GM12865 (cell line): ENCODE measurements around the gene KCNG2.

ENCODE experiments used
- DNase-seq: peaks from one replicate; pipeline ENCODE4 v3.0.0; 2010; ENCODE audit warnings: low read depth
- H3K4me3 ChIP-seq: 2 replicates; pipeline ENCODE4 v1.5.1; 2011; ENCODE audit warnings: mild to moderate bottlenecking, low read depth, low read length, control low read depth
- TF ChIP-seq, protein P1 (sequence below): IDR thresholded peaks from 2 replicates; pipeline ENCODE4 v1.5.1; 2011; ENCODE audit warnings: low read length, control low read depth, low read depth, inconsistent platforms; ENCODE audit not compliant: insufficient read depth; ENCODE audit errors: missing control alignments

The KCNG2 gene

GRCh38 chr18:79796531-79797405 lies 970 bp upstream of the KCNG2 start:
- no peak overlapping the region for H3K4me3 ChIP-seq

GRCh38 chr18:79798346-79798998 lies 734 bp downstream of the KCNG2 start:
- no peak overlapping the region for H3K4me3 ChIP-seq
- no peak for DNase-seq
- TF ChIP-seq, protein P1, sequence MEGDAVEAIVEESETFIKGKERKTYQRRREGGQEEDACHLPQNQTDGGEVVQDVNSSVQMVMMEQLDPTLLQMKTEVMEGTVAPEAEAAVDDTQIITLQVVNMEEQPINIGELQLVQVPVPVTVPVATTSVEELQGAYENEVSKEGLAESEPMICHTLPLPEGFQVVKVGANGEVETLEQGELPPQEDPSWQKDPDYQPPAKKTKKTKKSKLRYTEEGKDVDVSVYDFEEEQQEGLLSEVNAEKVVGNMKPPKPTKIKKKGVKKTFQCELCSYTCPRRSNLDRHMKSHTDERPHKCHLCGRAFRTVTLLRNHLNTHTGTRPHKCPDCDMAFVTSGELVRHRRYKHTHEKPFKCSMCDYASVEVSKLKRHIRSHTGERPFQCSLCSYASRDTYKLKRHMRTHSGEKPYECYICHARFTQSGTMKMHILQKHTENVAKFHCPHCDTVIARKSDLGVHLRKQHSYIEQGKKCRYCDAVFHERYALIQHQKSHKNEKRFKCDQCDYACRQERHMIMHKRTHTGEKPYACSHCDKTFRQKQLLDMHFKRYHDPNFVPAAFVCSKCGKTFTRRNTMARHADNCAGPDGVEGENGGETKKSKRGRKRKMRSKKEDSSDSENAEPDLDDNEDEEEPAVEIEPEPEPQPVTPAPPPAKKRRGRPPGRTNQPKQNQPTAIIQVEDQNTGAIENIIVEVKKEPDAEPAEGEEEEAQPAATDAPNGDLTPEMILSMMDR = no peak

More at GRCh38 chr18:79796531-79797405, 970 bp upstream of the KCNG2 start:
- no peak for DNase-seq
- TF ChIP-seq, protein P1 = no peak

DNA sequence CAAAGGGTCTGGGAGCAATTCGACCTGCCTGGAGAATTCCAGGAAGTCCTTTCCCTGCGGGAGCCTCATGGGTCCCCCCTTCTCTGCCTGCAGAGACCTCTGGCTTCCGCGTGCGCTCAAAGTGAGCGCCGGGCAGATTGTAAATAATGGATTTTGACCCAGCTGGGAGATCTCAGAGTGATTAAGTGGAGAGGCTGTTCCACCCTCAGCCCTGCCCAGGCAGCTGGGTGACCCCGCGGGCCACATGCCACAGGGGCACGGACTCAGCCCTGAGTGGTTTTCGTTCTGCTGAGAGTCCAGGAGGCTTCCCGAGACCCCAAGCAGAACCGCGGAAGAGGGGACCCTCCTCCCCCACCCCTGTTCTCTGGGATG lies 1.2 kb downstream of the KCNG2 start:
- TF ChIP-seq, protein P1 = no peak
- no peak for DNase-seq
- no peak overlapping the region for H3K4me3 ChIP-seq

DNA sequence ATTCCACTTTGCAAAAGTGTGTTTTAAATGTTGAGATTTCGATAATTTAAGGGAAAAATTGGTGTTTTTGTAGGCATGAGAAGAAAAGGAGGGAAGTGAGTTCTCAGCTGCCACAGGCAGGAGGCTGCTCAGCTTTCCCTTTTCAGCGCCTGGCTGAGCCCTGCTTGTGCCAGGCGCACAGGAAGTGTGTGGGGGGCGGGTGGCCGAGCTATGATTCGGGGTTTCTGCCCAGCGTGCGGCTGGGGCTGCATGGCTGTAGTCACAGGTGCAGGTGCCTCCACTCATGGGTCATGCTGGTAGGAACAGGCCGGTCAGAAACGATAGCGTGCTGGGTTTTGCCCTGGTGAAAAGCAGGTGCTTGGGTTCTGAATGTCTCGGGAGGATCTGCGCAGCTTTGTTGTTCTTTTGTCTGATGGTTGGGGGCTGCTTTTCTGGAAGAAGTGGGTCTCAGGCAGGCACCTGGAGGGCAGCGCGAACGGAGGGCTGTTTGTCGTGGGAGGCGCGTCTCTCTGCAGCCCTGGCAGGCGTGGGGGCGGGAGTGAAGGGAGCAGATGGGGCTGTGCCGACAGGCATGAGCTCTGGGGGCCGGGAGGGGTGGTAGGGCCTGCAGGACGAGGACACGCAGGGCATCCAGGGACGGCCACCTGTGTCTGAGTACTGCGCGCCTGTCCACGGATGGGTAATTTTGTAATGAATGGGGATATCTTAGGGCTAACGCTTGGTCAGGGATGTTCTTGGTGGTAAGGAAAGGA lies 2.1 kb downstream of the KCNG2 start:
- TF ChIP-seq, protein P1 = no peak
- DNase-seq = no peak
- H3K4me3 ChIP-seq = no peak overlapping the region

DNA sequence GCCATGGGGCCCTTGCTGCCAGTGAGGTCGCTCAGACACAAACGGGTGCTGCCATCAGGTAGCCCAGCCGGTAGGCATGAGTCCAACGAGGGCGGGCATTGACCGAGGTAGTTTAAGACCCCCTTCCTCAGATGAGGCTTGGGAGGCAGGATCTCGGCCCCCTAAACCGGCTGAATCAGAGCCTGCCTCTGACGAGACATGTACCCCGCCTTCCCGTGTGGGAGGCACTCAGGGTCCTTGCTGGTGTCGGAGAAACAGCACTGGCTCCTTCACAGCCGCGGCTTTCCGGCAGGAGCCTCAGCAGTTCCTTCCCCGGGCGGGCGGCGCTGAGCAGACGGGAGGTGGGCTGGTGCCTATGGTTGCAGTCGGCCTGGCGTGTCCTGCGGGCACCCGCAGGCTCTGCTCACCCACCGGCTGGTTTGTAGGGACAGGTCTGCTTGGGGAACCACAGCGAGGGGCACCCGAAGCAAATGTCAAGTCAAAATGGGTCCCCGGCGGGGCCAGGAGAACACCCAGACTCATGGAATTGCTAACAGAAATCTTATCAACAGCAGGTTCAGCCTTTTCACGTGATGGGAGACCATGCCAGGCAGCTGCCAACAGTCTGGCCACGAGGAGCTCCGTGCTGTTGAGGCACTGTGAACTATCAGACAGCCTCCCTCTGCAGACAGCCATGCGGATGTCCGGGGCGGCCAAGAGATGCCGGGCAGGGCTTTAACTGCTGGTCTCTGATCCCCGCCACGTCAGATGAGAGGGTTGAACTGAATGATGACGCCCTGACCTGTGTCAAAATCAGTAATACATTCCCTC lies 2.8 kb downstream of the KCNG2 start:
- DNase-seq = no peak
- H3K4me3 ChIP-seq = no peak overlapping the region
- TF ChIP-seq, protein P1 = no peak

- no peak overlapping the region for H3K4me3 ChIP-seq
- no peak for DNase-seq
- TF ChIP-seq, protein P1 = no peak
Observed at GRCh38 chr18:79801217-79801616, 3.5 kb downstream of the KCNG2 start.
